B cell (primary cell): Measurements from ENCODE around the gene TCEAL3. TPM values are rescaled to one million over a fixed set of nuclear protein-coding genes. Genes with fewer than 3 reads are reported as not detected.

Experiments
- ATAC-seq: fragments of 200-7000 bp; cut with Tn5 transposase; one replicate; pipeline ENCODE4 v1.10.0; 2021; ENCODE audit warnings: low read depth, mild to moderate bottlenecking, moderate number of reproducible peaks, moderate library complexity
- CTCF ChIA-PET: fragments of 350-600 bp; sonication (Branson Sonifier 250); formaldehyde crosslinking; loops from one replicate; lab custom pipeline; 2021; ENCODE audit warnings: antibody characterized with exemption, inconsistent platforms; lab: Charles Lee
- POLR2A ChIA-PET: fragments of 350-600 bp; sonication (Branson Sonifier 250); formaldehyde crosslinking; loops from one replicate; lab custom pipeline; 2021; ENCODE audit warnings: antibody characterized with exemption; lab: Charles Lee
- DNase-seq: peaks from one replicate; pipeline ENCODE4 v3.0.0; 2013
- H2AFZ ChIP-seq: 2 replicates; pipeline ENCODE4 v1.6.1; 2012; ENCODE audit warnings: mild to moderate bottlenecking, low read depth, low read length; ENCODE audit not compliant: insufficient read depth, poor library complexity, severe bottlenecking
- H3K27ac ChIP-seq, 2 donors: 1 replicate in 1 of 2; 2 replicates in 1 of 2; pipeline ENCODE4 v1.5.1; 2012 to 2013; ENCODE audit warnings: low read length in 2 of 2, mild to moderate bottlenecking in 2 of 2, moderate library complexity in 1 of 2
- H3K27me3 ChIP-seq, 4 experiments: fragments of 200-600 bp in 1 of 4; sonication (generic) in 1 of 4; replicated peaks in 1 of 4; 1 replicate in 2 of 4; 2 replicates in 2 of 4; pipeline versions ENCODE4 v1.6.1 to v1.7.0; 2013 to 2016; ENCODE audit warnings: low read length in 3 of 4, mild to moderate bottlenecking in 2 of 4, mixed read lengths in 1 of 4, moderate library complexity in 1 of 4; ENCODE audit not compliant: insufficient read depth in 4 of 4, control insufficient read depth in 3 of 4; ENCODE audit errors: control extremely low read depth in 1 of 4
- H3K36me3 ChIP-seq, 2 experiments: replicated peaks in 1 of 2; 1 replicate in 1 of 2; 2 replicates in 1 of 2; pipeline versions ENCODE4 v1.6.1 to v1.7.1; 2013; ENCODE audit warnings: low read length in 1 of 2; ENCODE audit not compliant: insufficient read depth in 2 of 2, control insufficient read depth in 1 of 2; ENCODE audit errors: control extremely low read depth in 1 of 2, extremely low read depth in 1 of 2
- H3K4me1 ChIP-seq, 2 donors: fragments of 200-600 bp in 1 of 2; sonication (generic) in 1 of 2; 1 replicate in 1 of 2; 2 replicates in 1 of 2; pipeline versions ENCODE4 v1.5.1 to v1.6.1; 2013 to 2017; ENCODE audit warnings: low read length in 2 of 2; ENCODE audit not compliant: control insufficient read depth in 2 of 2, insufficient read depth in 2 of 2
- H3K4me2 ChIP-seq: replicated peaks from 2 replicates; pipeline ENCODE3; 2012; ENCODE audit warnings: mild to moderate bottlenecking, low read depth, low read length; ENCODE audit not compliant: poor library complexity, severe bottlenecking
- H3K4me3 ChIP-seq, 5 experiments: fragments of 200-600 bp in 1 of 5; sonication (generic) in 1 of 5; 1 replicate in 3 of 5; 2 replicates in 2 of 5; pipeline versions ENCODE4 v1.5.1 to v1.7.0; 2011 to 2016; ENCODE audit warnings: low read length in 4 of 5, mild to moderate bottlenecking in 4 of 5, low read depth in 2 of 5, control low read depth in 1 of 5, moderate library complexity in 1 of 5; ENCODE audit not compliant: insufficient read depth in 1 of 5; ENCODE audit errors: control extremely low read depth in 1 of 5, extremely low read depth in 1 of 5
- H3K79me2 ChIP-seq: fragments of 200-600 bp; sonication (generic); one replicate; pipeline ENCODE4 v1.6.0; 2016; ENCODE audit warnings: low read length; ENCODE audit not compliant: control insufficient read depth, insufficient read depth
- H3K9ac ChIP-seq: fragments of 200-600 bp; sonication (generic); 2 replicates; pipeline ENCODE4 v1.6.1; 2017; ENCODE audit warnings: mild to moderate bottlenecking, low read length, moderate library complexity
- H3K9me3 ChIP-seq, 3 donors: one replicate each; pipeline versions ENCODE4 v1.6.1 to v1.7.1; 2013; ENCODE audit warnings: low read length in 2 of 3; ENCODE audit not compliant: control insufficient read depth in 2 of 3, insufficient read depth in 1 of 3; ENCODE audit errors: control extremely low read depth in 1 of 3
- H4K20me1 ChIP-seq: 2 replicates; pipeline ENCODE4 v1.6.0; 2012; ENCODE audit warnings: mild to moderate bottlenecking, low read length; ENCODE audit not compliant: insufficient read depth, control insufficient read depth, poor library complexity, severe bottlenecking
- H3K27ac Mint-ChIP-seq: one replicate; pipeline ENCODE4 v1.8.0; 2021; ENCODE audit warnings: mixed read lengths
- H3K27me3 Mint-ChIP-seq: one replicate; pipeline ENCODE4 v1.8.0; 2021; ENCODE audit warnings: mixed read lengths
- H3K4me1 Mint-ChIP-seq: one replicate; pipeline ENCODE4 v1.8.0; 2021; ENCODE audit warnings: mixed read lengths
- H3K4me3 Mint-ChIP-seq: one replicate; pipeline ENCODE4 v1.8.0; 2021; ENCODE audit warnings: mixed read lengths
- H3K9me3 Mint-ChIP-seq: one replicate; pipeline ENCODE4 v1.8.0; 2022; ENCODE audit warnings: mixed read lengths; ENCODE audit not compliant: insufficient read depth
- EZH2 ChIP-seq: IDR thresholded peaks from 2 replicates; pipeline ENCODE4 v1.6.1; 2012; ENCODE audit warnings: borderline replicate concordance, low read depth, mild to moderate bottlenecking, moderate library complexity, low read length; ENCODE audit not compliant: insufficient read depth, poor library complexity, severe bottlenecking
- WGBS: methylation state at CpG from one replicate; pipeline ENCODE4 v1.1.5; 2013; ENCODE audit warnings: missing lambda C conversion rate; ENCODE audit not compliant: insufficient coverage; 5-methylcytosine and 5-hydroxymethylcytosine counted together
- intact Hi-C: fragments of 100-400 bp; cut with micrococcal nuclease; formaldehyde crosslinking; loops from one replicate; pipeline ENCODE4 v1.10.0; 2022
- polyA plus RNA-seq: library from polyadenylated mRNA; depleted of rRNA; stranded (reverse); fragments of >200 nt; gene quantifications from 2 replicates; pipeline ENCODE4 v1.2.3, GENCODE V29; 2012
- total RNA-seq, 2 donors: library from RNA; stranded (reverse); fragments of 120-200 nt in 1 of 2; gene quantifications; 1 replicate in 1 of 2; 2 replicates in 1 of 2; pipeline versions ENCODE4 v1.2.3 to v1.2.4, GENCODE V29; 2013 to 2022
- TF ChIP-seq, protein P1 (sequence below): fragments of 200-600 bp; IDR thresholded peaks from one replicate; pipeline ENCODE4 v1.8.0; 2022; ENCODE audit warnings: antibody characterized with exemption, mild to moderate bottlenecking

TCEAL3 gene
- total and polyA plus RNA-seq, 2 donors (not counting 1 experiment from before 2014, with no cell fraction given) = 1.3 to 6.7 TPM

GRCh38 chrX:103562801-103563200, 45.0 kb upstream of the TCEAL3 start:
- H3K4me3 Mint-ChIP-seq = no peak overlapping the region
- no peaks in the 10 kb centered on the region for H3K79me2 ChIP-seq
- H3K9ac ChIP-seq = no peak overlapping the region
- ATAC-seq = no peak
- no peak overlapping the region for H3K4me3 ChIP-seq
- ChIA-PET POLR2A (no interaction called here), CTCF (no interaction called here)
- no peaks in the 10 kb centered on the region for H3K4me1 ChIP-seq
- TF ChIP-seq EZH2 = no peak
- TF ChIP-seq, protein P1, sequence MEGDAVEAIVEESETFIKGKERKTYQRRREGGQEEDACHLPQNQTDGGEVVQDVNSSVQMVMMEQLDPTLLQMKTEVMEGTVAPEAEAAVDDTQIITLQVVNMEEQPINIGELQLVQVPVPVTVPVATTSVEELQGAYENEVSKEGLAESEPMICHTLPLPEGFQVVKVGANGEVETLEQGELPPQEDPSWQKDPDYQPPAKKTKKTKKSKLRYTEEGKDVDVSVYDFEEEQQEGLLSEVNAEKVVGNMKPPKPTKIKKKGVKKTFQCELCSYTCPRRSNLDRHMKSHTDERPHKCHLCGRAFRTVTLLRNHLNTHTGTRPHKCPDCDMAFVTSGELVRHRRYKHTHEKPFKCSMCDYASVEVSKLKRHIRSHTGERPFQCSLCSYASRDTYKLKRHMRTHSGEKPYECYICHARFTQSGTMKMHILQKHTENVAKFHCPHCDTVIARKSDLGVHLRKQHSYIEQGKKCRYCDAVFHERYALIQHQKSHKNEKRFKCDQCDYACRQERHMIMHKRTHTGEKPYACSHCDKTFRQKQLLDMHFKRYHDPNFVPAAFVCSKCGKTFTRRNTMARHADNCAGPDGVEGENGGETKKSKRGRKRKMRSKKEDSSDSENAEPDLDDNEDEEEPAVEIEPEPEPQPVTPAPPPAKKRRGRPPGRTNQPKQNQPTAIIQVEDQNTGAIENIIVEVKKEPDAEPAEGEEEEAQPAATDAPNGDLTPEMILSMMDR = no peak
- no peak overlapping the region for H2AFZ ChIP-seq
- peaks cover 0 to 2% (median 0%) of the 10 kb centered on the region in 4 experiments for H3K27me3 ChIP-seq
- peaks cover 1% of the 10 kb centered on the region for H3K4me1 Mint-ChIP-seq
- H3K36me3 ChIP-seq = no peaks in the 10 kb centered on the region
- H3K27me3 Mint-ChIP-seq = no peaks in the 10 kb centered on the region
- H3K27ac ChIP-seq = no peak overlapping the region
- no peak overlapping the region for H3K27ac Mint-ChIP-seq
- H3K9me3 ChIP-seq = no peaks in the 10 kb centered on the region
- intact Hi-C loops = no loop called here
- H3K9me3 Mint-ChIP-seq = no peaks in the 10 kb centered on the region
- H4K20me1 ChIP-seq = no peaks in the 10 kb centered on the region
- H3K4me2 ChIP-seq = no peak overlapping the region
- DNase-seq = no peak
- WGBS = no CpG with 5 or more reads among the region's 2 CpGs

DNA sequence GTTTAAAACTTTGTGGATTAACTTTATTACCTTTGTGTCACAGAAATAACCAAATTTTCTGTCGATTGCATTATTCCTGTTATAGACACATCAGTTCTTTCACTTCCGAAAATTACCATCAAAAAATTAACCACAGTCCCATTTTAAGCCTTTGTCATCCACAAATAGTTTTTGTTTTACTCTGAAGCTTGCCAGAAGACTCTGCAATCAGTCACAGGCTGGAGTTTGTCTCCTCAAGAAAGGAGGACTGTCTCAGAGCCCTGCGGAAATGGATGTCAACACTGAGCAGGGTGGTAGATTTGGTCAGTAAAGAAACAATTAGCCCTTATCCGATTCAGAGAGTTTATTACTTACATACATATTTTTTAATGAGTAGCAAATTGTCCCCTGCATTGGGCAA, 42.6 kb upstream of the TCEAL3 start:
- Mint-ChIP-seq H3K4me1 (peaks cover 1% of the 10 kb centered on the region), H3K9me3 (no peaks in the 10 kb centered on the region), H3K4me3 (no peak overlapping the region), H3K27me3 (no peaks in the 10 kb centered on the region), H3K27ac (no peak overlapping the region)
- Histone ChIP-seq H3K36me3 (no peaks in the 10 kb centered on the region), H3K9ac (no peak overlapping the region), H3K27me3 (peaks cover 0 to 2% (median 0%) of the 10 kb centered on the region in 4 experiments), H3K9me3 (no peaks in the 10 kb centered on the region), H3K27ac (no peak overlapping the region), H2AFZ (no peak overlapping the region), H3K4me2 (no peak overlapping the region), H3K4me3 (no peak overlapping the region), H4K20me1 (no peaks in the 10 kb centered on the region), H3K79me2 (no peaks in the 10 kb centered on the region), H3K4me1 (no peaks in the 10 kb centered on the region)
- ATAC-seq (no peak), DNase-seq (no peak)
- ChIA-PET POLR2A (no interaction called here), CTCF (no interaction called here)
- intact Hi-C loops = no loop called here
- TF ChIP-seq, protein P1 = no peak
- TF ChIP-seq EZH2 = no peak
- whole genome bisulfite sequencing = no CpG with 5 or more reads among the region's 4 CpGs
